HG02938 (cell line): Measurements from ENCODE around the gene CD58.
A peak's percentile ranks its signal among the peaks of the same experiment; 100 is the strongest.
"Not testable (repeated sequence)": the region's sequence is repeated elsewhere in the genome, so short reads cannot be mapped to it uniquely, and the experiment has no call there.

Experiments used
- ATAC-seq: cut with Tn5 transposase; IDR thresholded peaks from one replicate; pipeline ENCODE4 v1.9.1; 2021; ENCODE audit warnings: mild to moderate bottlenecking, moderate library complexity; ENCODE audit not compliant: unreplicated experiment

CD58 gene

GRCh38 chr1:116571215-116571919 is 541 bp upstream of the CD58 start:
- ATAC-seq: no peak

- no peak for ATAC-seq
Observed at GRCh38 chr1:116569776-116570357, 959 bp downstream of the CD58 start.

GRCh38 chr1:116569381-116569670 is 1.5 kb downstream of the CD58 start:
- no peak for ATAC-seq

DNA sequence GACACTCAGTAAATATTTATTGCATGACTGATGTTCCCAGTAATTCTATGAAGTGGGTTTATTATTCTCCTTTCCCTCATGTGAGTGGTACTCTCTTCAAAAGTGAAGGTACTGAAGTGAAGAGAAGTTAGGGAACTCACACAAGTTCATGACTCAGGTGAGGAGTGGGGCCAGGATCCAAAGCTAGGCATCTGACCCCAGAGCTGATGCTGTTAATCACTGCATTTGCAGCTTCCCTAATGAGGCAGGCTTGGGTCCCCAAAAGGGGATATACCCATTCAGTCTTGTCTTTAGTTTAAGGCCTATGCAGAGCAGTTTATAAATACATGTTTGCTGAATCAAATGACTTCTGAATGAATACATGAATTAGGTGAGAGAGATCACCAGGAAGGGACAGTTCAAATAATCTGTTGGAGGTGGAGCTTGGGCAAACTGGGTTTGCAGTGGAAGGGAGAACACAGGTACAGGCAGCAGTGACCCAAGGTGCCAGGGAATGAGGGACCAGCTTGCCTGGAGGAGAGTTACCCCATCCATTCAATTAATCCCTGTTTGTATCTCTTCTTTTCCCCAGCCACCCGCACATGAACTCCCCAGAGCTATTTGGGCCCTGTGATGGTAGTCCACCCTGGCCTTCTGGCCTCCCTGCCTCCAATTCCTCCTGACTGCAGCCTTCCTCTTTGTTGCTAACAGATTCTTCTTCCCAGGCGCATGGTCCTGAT is 2.0 kb downstream of the CD58 start:
- no peak for ATAC-seq

DNA sequence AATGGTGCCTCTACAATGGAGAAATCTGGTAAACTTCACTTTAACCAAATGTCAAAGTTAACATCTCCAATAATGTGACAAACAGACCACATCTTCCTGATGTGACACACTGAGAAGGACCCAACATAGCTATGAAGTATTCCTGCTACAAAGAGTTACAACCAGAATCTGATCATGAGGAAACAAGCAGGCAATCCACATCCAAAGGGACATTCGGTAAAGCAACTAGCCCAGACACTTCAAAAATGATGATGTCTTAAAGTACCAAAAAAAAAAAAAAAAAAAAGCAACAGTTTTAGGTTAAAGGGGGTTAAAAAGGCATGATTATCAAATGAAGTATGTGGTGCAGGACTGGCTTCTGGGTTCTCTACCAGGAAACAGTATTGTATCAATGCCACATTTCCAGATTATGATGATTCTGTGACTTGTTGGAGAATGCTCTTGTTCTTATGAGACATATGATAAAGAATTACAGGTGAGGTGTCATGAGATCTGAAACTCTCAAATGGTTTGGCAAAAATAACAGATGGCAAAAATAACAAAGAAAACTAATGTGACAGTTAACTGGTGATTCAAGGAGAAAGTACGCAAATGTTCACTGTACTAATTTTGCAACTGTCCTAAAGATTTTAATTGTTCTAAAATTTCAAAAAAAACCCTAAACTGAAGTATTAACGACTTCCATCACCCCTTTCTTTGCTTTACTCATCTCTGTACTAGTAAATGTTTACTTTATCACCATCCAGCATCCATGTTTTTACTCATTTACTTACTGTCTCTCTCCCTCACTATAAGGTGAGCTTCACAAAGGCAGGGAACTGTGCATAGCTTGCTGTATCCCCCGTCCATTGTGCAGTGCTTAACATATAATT is 2.8 kb downstream of the CD58 start:
- ATAC-seq: no peak

DNA sequence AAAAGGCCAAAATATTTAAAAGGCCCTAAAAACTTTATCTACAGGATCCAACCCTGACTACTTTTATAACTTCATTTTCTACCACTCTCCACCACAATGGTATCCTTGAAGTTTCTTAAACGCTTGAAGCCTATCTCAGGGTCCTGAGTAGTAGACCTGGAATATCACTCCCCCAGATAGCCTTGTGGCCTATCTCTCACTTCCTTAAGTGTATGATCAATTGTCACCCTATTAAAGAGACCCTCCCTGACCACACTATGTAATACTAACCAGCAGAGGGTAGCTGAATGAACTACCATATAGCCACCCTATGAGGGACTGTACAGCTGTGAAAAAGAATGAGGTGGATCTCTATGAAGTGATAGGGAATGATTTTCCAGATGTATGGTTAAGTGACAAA is 5.6 kb downstream of the CD58 start:
- no peak for ATAC-seq

DNA sequence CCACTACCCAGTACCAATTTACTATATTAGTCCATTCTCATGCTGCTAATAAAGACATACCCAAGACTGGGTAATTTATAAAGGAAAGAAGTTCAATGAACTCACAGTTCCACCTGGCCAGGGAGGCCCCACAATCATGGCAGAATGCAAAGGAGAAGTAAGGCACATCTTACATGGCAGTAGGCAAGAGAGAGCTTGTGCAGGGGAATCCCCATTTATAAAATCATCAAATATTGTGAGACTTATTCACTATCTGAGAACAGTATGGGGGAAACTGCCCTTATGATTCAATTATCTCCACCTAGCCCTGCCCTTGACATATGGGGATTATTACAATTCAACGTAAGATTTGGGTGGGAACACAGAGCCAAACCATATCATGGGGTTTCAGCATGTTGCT is 6.4 kb downstream of the CD58 start:
- ATAC-seq: no peak

DNA sequence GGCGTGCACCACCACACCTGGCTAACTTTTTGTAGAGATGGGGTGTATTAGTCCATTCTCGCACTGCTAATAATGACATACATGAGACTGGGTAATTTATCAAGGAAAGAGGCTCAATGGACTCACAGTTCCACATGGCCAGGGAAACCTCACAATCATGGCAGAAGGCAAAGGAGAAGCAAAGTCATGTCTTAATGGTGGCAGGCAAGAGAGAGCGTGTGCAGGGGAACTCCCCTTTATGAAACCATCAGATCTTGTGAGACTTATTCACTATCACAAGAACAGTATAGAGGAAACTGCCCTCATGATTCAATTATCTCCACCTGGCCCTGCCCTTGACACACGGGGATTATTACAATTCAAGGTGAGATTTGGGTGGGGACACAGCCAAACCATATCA is 8.4 kb downstream of the CD58 start:
- not testable (repeated sequence) for ATAC-seq

DNA sequence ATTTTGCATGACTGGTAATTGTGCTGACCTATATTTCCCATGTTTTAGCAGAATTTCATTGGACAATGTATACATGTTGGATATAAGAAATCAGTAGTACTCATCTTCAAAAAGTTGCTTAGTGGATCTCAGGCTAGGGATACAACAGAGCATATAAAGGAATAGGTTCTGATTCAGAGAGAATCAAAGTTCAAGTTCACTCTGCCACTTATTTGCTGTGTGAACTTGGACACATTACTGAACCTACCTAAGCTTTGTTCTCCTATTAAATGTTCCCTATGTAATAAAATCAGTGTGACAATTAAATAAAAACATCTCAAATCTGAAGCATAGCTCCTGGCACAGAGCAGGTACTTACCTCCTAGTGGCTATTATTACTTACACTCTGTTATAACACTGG is 9.3 kb downstream of the CD58 start:
- no peak for ATAC-seq

- ATAC-seq: no peak
Observed at GRCh38 chr1:116560704-116561490, 9.9 kb downstream of the CD58 start.

- peak; percentile 40 for ATAC-seq
Observed at GRCh38 chr1:116559304-116559761, 11.5 kb downstream of the CD58 start.

DNA sequence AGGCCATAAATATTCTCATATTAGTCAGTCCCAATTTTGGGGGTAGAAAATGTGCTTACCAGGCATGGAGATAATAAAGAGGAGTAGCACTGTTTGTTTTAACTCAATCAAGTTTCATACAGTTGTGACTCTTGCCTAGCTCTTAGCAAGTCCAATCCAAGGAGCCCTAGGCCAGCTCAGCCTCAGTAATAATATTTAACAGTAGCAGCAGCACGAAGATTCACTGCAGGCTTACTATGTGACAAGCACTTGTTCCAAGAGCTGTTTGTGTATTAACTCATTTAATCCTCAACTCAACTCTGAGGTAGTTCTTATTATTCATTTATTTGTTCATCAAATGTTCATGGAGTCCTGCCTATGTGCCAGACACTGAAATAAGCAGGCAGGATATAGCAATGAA is 12.3 kb downstream of the CD58 start:
- no peak for ATAC-seq

- ATAC-seq: peak; percentile 30
Observed at GRCh38 chr1:116558140-116558549, 12.7 kb downstream of the CD58 start.

- ATAC-seq: no peak
Observed at GRCh38 chr1:116557323-116557878, 13.4 kb downstream of the CD58 start.

- peak; percentile 53 for ATAC-seq
Observed at GRCh38 chr1:116556289-116557006, 14.4 kb downstream of the CD58 start.

DNA sequence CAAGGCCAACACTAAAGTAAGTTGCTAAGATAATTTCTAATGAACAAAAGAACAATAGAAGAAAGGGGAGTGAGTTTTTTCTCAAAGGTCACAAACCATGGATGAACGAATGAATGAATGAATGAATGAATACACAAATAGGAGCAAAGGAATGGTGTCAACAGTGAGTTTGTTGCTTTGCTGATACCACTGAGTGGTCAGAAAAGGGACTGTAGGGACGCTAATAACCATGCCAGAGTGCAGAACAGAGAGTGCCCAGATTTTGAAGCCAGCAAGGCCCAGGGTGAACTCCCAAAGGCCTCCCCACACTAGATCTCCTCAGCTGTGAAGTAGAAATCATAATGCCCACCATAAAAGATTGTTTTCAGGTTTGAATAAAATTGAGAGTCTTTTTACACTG is 15.9 kb downstream of the CD58 start:
- no peak for ATAC-seq

DNA sequence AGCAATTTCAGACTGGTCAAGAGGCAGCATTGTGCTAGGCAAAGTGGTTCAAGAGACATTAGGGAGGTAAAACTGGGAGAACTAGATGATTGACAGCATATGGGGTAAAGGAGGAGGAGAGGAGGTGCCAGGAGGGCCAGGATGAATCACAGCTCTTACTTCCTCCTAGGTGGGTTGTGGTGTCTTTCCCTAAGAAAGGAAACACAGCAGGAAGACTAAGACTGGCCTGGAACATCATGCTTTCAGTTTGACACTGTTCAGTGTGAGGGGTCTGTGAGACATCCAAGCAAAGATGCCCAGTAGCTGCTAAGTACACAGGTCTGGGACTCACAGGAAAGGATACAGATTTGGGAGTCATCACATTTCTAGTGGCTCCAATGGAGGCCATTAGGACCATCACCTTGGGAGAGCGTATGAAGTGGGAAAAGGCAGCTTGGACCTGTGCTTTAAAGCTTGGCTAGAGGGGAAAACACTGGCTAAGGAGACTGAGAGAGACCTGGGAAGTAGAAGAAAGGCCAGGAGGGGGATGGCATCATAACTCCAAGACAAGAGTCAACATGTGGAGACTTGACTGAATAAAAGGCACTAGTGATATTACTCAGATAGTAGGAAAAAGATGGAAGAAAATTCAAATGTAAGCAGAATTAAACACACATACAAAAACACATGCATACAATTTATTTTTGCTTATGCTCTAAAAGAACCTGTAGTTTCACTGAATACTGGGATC is 17.3 kb downstream of the CD58 start:
- ATAC-seq: no peak

GRCh38 chr1:116546354-116546977 is 24.4 kb downstream of the CD58 start:
- no peak for ATAC-seq

DNA sequence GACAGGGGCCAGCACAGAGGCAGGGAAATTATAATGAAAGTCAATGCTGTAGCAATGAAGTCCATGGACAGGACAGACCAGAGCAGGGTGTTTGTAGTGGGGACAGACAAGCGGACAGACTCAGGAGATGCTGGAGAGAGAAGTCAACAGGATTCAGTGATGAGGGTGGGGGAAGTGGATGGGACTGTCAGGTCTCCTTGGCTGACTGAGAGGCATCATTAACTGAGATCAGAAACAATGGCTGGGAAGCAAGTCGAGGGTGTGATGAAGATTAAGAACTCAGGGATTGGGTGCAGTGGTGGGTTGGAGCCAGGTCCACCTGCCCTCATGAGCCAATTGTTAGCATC is 25.5 kb downstream of the CD58 start:
- ATAC-seq: peak; percentile 14
